HG03571 (cell line): ENCODE results near the gene MPHOSPH9.
"Not testable (repeated sequence)": the region's sequence is repeated elsewhere in the genome, so short reads cannot be mapped to it uniquely, and the experiment has no call there.

Source experiments
- ATAC-seq: cut with Tn5 transposase; IDR thresholded peaks from one replicate; pipeline ENCODE4 v1.9.1; 2021; ENCODE audit not compliant: unreplicated experiment

The MPHOSPH9 gene

DNA sequence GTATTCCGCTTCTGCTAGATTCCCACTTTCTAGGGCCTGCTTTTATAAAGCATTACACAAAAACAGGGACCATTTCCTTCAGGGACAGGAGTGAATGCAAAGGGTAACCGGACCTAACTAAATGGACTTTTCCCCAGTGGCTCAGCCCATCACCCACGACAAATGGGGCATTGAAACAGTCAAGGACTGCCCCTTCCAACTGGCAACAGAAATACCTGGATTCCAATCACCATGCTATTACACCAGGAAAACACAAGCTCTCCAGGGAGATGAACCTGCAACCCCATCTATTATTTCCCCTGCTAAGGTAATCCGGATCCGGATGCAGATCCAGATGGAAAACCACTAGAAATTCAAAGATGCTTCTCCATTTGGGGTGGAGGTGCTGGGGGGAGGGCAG is 1.0 kb downstream of the MPHOSPH9 start:
- no peak for ATAC-seq

DNA sequence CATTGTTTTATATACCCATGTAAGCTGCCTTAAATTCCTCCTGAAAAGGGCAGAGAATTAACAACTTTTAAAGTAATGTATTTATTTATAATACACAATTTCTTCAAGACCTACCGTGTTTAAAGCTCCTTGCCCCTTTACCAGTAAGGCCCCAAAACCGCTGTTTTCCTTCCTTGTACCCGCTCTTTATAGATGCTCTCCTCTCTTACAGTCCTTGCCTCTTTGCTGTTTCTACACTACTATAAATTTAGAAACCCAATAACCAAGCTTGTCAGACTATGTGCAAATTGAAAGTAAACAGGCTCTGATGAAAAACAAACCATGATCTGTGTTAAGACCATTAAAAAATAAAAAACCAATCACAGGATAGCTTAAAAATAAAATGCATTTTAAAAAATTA is 3.9 kb downstream of the MPHOSPH9 start:
- no peak for ATAC-seq

DNA sequence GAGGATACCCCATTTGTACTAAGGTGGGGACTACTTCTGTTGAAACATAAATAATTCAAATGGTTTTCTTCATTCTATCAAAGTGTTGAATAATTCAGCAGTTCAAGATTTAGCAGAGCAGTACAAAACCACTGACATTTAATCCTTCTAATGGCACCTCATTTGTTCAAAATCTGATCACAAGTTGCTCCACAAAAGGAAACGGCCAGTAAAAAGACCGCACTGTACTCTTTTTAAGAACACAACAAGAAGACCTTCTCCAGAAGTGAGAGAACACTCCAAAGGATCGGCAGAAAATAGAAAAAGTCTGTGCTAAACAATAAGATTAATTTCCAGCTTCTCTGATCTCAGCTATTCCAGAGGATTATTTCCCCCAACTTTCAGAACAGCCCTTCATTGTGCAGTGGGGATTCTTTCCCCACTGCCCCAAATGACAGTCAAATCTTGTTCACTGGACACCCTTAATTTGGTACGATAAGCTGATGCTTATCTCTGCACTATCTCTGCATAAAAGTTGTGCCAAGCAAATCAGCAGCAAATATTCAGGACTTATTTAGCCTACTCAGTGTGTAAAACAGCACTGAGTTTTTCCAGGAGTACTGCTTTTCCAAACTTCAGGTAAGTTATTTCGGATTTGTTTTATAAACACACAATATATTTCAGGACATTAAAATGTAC is 5.2 kb downstream of the MPHOSPH9 start:
- no peak for ATAC-seq

DNA sequence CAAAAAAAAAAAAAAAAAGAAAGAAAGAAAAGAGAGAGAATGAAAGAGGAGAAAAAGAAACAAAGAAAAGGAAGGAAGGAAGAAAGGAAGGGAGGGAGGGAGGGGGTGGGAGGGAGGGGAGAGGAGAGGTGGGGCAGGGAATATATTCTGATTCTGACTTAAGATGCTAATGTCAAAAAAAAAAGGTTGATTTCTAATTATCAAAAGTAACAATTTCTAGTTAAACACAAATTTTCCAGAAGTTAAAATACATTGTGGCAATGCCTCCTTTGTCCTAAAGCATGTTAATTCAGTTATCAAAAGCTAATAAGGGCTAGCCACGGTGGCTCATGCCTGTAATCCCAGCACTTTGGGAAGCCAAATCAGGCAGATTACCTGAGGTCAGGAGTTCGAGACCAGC is 7.5 kb downstream of the MPHOSPH9 start:
- no peak for ATAC-seq

DNA sequence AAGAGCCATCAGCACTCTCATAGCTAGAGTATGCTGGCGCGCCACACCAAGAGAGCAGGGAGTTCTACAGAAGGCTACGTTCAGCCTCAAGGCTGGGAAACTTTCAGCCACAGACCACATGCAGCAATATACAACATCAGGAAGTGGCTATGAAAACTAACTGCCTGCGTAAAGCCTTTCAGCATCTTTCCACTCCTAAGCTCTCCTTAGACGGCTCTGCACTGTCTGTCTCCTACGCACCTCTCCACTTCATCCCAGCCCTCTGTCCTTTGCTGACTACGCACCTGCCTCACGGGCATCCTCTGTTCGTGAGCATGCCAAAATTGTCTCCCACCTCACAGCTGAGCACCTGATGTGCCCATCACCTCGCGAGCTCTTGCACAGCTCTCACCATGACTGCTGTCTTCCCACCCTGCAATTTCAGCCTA is 9.7 kb downstream of the MPHOSPH9 start:
- ATAC-seq, result no peak

DNA sequence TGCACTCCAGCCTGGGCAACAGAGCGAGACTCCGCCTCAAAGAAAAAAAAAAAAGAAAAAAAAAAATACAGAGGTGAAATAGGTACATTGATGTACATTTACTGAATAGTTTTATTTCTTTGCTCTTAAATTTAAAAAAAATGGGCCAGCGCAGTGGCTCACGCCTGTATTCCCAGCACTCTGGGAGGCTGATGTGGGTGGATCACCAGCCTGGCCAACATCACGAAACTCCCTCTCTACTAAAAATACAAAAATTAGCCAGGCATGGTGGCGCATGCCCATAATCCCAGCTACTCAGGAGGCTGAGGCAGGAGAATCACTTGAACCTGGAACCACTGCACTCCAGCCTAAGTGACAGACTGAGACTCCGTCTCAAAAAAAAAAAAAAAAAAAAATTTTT is 25.1 kb downstream of the MPHOSPH9 start:
- not testable (repeated sequence) for ATAC-seq

DNA sequence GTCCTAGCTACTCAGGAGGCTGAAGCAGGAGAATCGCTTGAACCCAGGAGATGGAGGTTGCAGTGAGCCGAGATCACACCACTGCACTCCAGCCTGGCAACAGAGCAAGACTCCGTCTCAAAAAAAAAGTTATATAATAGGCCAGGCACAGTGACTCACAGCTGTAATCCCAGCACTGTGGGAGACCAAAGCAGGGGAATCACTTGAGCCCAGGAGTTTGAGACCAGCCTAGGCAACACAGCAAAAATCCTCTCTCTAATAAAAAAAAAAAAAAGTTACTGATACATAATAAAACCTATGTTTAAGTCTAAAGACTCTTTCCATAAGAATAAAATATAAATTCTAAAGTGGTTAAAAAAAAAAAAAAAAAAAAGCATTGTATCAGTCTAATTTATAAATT is 26.1 kb downstream of the MPHOSPH9 start:
- ATAC-seq, result not testable (repeated sequence)

DNA sequence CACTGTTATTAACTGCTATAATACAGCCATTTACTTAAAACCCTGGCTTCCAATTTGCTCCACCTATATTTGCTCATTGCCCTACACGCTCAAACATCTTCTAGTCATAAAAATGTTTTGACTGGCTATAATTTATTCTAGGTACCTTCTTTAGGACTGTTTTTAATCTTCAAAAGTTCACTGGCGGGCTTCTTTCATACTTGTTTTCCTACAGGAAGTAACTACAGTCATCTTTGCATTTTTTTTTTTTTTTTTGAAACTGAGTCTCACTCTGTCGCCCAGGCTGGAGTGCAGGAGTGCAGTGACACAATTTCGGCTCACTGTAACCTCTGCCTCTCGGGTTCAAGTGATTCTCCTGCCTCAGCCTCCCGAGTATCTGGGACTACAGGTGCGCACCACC is 32.5 kb downstream of the MPHOSPH9 start:
- no peak for ATAC-seq

DNA sequence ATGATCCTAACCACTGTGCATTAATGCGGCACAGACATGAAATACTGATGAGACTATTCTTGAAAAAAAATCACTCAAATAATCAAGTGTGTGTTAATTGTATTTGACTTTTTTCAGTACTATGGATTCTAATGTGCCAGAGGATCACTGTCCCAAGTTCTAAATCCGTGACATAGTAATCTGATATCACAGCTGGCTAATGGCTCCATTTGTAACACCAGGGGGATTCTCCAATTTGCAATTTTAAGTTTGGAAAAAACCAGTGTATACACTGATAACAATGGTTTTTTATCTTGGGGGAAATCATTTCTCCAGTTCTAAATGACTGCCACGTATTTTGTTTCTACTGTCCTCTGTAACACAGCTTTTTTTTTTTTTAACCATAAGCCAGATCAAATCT is 33.0 kb downstream of the MPHOSPH9 start:
- ATAC-seq, result no peak

DNA sequence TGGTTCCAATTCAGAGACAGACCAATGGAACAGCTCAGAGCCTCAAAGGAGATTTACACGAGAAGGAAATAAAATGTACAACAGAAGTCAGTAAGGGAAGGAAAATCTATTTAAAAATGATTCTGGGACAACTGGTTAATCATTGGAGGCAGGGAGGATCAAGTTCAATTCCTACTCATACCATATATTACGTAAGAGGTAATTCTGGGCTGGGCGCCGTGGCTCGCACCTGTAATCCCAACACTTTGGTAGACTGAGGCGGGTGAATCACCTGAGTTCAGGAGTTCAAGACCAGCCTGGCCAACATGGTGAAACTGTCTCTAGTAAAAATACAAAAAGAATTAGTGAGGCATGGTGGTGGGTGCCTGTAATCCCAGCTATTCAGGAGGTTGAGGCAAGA is 45.3 kb downstream of the MPHOSPH9 start:
- ATAC-seq, result no peak

DNA sequence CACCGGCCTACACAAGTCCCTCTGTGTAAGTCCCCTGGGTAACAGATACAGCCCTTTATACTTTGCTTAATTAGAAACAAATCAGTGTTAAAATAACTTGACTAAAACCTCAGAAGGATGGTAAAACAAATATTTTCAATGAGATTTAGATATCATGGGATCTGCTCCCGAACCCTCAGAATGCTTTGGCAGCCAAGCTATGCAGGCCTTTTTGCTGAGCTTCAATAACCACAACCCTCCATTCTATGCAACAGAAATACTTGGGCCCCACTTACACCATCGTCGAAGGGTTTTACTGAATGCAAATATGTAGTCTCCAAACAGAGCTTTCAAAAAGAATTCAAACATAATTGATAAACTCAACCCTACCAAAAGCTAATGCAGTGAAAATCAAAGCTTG is 52.8 kb downstream of the MPHOSPH9 start:
- no peak for ATAC-seq

DNA sequence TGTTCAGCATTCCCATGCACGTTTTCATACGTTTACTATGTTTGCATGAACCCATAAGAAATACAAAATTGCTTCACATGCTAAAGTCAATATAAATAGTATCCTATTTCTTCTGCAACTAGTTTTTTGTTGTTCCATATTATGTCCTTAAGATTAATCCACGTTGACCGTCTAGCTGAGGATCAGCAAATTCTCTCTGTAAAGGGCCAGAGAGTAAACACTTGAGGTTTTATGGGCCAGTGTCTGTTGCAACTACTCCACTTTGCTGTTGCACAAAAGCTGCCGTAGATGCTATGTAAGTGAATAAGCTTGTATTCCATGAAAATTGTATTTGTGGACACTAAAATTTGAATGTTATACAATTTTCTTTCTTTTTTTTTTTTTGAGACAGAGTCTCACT is 61.0 kb downstream of the MPHOSPH9 start:
- ATAC-seq, result no peak

DNA sequence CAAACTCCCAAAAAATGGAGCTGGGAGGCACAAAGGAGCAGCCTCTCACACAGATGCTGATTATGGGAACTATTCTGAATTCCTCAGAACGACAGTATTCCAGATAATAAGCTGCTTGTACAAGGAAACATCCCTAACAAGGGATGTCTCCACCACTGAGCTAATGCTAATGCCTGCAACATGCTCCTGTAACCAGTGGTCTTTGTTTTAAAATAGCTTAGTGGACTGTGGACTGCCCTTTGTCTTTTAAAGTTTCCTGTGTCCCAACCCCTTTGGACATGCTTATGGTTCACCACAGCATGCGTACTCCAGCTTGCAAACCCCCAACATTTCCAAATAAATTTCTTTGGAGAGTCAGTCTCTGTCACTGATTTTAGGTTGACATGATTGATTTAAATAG is 65.6 kb downstream of the MPHOSPH9 start:
- no peak for ATAC-seq

DNA sequence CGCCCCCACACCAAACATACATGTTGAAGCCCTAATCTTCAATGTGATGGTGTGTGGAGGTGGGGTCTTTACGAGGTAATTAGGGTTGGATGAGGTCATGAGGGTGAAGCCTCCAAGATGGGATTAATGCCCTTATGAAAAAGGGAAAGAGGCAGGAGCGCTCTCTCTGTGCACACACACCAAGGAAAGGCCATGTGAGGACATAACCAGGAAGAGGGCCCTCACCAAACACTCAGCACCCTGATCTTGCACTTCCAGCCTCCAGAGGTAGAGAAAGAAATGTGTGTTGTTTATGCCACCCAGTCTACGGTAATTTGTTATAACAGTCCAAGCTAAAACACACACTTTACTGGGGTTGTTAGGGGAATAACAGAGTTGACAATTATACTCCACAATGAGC is 67.4 kb downstream of the MPHOSPH9 start:
- ATAC-seq, result no peak

DNA sequence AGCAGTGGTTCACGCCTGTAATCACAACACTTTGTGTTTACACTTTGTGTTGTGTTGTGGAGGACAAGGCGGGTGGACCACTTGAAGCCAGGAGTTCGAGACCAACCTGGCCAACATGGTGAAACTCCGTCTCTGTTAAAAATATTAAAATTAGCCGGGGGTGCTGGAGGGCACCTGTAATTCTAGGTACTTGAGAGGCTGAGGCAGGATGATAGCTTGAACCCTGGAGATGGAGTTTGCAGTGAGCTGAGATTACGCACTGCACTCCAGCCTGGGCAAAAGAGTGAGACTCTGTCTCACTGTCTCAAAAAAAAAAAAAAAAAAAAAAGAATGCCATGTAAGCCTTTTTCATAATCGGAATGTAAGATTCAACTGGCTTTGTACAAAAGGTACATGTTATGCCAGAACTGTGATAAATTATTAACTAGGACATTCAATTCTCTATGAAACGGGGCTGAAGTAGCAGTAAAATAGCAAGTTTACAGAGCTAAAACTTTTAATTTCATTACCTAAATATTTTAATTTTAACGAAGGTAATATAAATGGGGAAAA is 68.2 kb downstream of the MPHOSPH9 start:
- no peak for ATAC-seq

DNA sequence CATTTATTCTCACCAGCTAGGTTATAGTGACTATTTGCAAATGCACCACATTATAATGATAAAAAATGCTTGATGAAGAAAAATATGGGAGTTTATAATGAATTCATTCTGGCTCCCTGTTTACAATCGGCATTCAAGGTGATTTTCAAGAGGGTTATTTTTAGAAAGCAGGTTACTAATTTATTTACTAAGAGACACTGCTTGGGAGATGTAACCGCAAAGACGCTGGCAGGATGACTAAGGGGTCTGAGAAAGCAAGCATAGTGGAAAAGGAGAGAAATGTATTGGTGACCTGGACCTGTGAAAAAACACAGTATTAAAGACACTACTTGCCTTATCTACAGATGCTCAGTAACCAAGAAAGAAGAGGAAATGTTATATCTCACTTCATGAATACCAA is 68.7 kb downstream of the MPHOSPH9 start:
- no peak for ATAC-seq

DNA sequence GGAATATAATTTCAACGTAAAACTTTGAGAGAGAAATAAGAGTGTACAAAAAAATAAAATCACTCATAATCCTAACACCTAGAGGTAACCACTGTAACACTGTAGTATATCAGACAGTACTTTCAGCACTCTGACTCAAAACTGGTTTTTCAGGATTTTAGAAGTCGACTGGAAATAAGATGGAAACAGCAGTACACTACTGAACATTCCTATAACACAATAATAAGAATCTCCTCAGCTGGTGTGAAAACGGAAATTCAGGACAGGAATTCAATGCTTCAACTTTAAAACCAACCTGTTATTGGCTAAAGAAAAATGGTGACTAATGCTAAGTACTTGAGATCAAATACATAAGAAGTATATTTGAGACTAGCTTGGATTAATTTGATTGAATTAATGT is 69.7 kb downstream of the MPHOSPH9 start:
- ATAC-seq, result no peak

DNA sequence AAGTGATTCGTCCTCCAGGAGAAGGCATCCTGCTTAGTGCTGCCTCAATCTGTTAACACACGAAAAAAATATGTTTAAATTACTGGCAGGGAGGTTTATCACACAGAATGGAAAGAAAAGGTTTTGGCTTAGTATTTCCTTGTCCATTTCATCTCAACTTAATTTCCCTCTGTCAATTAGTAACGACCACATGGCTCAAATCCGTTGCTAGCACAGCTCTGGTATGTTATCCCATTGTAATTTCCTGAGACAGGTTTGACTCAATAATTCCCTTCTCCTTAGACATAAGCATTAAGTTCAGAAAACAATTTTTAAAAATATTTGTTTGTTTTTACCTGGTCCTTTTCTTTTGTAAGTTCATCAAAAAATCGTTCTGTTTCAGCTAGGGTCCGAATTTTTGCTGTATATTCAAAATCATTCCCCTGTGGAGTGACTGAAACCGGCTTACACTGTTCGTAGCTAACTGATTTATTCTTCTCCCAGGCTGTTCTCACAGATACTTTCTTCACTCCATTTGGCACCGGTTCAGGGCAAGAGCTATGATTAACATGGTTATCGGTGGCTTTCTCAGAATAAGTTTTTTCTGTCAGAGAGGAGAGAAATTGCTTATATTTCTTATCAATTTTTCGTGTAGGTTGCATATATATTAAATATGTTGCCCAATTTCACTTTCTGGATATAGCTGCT is 72.0 kb downstream of the MPHOSPH9 start:
- ATAC-seq, result no peak

DNA sequence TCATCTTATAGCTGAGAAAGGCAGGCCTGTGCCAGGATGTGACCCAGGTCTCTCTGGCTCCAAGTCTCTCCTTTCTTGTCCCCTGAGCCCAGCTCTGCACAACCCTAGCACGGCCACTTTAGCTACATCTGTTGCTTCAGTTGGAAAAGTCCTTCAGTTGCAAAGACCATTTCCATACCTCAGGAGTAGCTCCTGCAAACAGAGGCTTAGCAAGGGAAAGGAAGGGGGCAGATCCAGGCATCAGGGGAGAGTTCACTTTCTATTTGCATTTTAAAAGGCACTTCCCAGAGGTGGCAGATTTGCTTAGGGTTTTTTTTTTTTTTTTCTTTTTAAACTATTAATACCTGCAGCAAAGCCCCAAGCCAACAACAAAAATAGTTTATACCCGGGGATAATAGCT is 79.0 kb downstream of the MPHOSPH9 start:
- no peak for ATAC-seq

DNA sequence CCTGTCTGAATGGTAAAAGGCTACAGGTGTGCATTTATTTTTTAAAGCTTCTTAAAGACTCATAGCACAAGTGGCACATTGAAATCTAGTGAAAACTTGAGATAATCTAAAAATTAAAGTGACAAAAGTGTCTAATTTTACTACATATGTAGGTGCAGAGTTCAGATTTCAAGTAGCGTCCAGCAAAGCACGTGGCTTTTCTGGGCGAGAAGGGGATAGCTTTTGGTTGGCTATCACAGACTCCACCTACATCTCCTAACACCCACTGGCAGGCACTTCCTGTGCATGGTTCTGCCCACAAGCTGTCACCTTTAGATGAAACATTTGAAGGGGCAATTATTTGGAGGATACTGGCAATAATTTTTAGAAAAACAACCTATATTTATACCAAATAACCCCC is 80.1 kb downstream of the MPHOSPH9 start:
- no peak for ATAC-seq

DNA sequence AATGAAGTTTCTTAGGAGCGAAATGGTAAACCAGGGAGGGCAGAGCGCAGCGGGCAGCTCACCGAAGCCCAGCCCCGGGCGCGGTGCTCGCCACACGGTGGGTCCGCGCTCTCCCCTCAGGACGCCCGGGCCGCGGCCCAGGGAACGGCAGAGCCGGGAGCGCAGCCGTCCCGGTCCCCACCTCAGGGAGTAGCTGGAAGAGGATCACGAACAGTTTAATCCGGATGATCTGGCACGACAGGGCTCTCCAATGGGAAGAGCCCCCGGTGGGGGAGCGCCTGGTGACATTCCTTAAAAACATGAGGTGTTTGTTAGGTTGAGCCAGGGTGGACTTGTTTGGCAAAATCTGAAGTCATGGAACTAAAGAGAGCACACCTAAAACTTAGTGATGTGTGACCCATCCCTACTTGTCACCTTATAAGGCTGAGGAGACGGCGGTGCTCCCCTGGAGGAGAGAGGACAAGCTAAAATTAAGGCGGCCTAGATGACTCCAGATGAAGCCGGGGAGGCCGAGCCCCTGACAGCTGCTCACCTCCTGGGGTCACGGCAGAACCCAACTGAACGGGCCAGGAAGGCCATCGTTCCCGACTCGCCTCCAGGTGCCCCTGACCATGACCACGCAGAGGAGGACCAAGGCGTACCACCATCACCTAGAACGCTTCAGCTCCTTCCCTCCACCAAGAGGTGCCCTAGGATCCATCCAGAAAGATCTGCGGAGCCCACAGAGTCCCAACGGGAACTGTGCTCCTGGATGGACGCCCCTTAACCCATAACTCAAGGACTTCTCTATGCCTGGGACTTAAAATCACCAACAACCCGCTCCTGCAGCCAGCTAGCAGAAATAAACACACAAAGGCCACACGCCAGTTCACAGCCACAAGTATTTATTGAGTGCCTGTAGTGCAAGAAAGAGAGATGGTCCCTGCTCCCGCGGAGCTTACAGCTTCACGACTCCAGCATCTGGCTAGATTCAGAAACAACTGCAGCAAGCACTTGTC is 81.2 kb downstream of the MPHOSPH9 start:
- no peak for ATAC-seq
